ENCODE data around the gene IGSF21.

- no peak for TF ChIP-seq CTCF (IDR thresholded peaks at IDR 0.05)
- TF ChIP-seq EP300 (IDR thresholded peaks at IDR 0.05), result no peak
These were observed 38.4 kb downstream of the IGSF21 start for GRCh38 chr1:18145851-18146618.

Data from tibial nerve (tissue), 4 donors.